ENCODE measurements around the gene ANKRD28.

- no peak for TF ChIP-seq RNF2 (IDR thresholded peaks at IDR 0.05)
- no peak for TF ChIP-seq ZNF217 (CRISPR knock-in tag; IDR thresholded peaks at IDR 0.05)
- TF ChIP-seq, protein P1, sequence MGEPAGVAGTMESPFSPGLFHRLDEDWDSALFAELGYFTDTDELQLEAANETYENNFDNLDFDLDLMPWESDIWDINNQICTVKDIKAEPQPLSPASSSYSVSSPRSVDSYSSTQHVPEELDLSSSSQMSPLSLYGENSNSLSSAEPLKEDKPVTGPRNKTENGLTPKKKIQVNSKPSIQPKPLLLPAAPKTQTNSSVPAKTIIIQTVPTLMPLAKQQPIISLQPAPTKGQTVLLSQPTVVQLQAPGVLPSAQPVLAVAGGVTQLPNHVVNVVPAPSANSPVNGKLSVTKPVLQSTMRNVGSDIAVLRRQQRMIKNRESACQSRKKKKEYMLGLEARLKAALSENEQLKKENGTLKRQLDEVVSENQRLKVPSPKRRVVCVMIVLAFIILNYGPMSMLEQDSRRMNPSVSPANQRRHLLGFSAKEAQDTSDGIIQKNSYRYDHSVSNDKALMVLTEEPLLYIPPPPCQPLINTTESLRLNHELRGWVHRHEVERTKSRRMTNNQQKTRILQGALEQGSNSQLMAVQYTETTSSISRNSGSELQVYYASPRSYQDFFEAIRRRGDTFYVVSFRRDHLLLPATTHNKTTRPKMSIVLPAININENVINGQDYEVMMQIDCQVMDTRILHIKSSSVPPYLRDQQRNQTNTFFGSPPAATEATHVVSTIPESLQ (CRISPR knock-in tag; IDR thresholded peaks at IDR 0.05) = no peak
- TF ChIP-seq, protein P2, sequence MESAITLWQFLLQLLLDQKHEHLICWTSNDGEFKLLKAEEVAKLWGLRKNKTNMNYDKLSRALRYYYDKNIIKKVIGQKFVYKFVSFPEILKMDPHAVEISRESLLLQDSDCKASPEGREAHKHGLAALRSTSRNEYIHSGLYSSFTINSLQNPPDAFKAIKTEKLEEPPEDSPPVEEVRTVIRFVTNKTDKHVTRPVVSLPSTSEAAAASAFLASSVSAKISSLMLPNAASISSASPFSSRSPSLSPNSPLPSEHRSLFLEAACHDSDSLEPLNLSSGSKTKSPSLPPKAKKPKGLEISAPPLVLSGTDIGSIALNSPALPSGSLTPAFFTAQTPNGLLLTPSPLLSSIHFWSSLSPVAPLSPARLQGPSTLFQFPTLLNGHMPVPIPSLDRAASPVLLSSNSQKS (CRISPR knock-in tag; IDR thresholded peaks at IDR 0.05) = no peak
- no peak for TF ChIP-seq SIX5 (IDR thresholded peaks at IDR 0.05; ENCODE audit: borderline replicate concordance in 1 of 2, insufficient read depth in 1 of 2, low read depth in 1 of 2, low read length in 2 of 2)
- TF ChIP-seq HIVEP1 (CRISPR knock-in tag; IDR thresholded peaks at IDR 0.05) = no peak
- TF ChIP-seq PREB (CRISPR knock-in tag; IDR thresholded peaks at IDR 0.05) = no peak
- TF ChIP-seq YBX1 (IDR thresholded peaks at IDR 0.05) = no peak
- TF ChIP-seq BRF1 (IDR thresholded peaks at IDR 0.05; ENCODE audit: borderline replicate concordance, extremely low read depth, insufficient read length) = no peak
- TF ChIP-seq, protein P3, sequence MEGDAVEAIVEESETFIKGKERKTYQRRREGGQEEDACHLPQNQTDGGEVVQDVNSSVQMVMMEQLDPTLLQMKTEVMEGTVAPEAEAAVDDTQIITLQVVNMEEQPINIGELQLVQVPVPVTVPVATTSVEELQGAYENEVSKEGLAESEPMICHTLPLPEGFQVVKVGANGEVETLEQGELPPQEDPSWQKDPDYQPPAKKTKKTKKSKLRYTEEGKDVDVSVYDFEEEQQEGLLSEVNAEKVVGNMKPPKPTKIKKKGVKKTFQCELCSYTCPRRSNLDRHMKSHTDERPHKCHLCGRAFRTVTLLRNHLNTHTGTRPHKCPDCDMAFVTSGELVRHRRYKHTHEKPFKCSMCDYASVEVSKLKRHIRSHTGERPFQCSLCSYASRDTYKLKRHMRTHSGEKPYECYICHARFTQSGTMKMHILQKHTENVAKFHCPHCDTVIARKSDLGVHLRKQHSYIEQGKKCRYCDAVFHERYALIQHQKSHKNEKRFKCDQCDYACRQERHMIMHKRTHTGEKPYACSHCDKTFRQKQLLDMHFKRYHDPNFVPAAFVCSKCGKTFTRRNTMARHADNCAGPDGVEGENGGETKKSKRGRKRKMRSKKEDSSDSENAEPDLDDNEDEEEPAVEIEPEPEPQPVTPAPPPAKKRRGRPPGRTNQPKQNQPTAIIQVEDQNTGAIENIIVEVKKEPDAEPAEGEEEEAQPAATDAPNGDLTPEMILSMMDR (IDR thresholded peaks at IDR 0.05 in 2 of 3, conservative IDR thresholded peaks at IDR 0.05 in 1 of 3; ENCODE audit: insufficient read depth in 2 of 3, low read depth in 1 of 3, low read length in 3 of 3) = no peak
These were observed 41.8 kb upstream of the ANKRD28 start for GRCh38 chr3:15839568-15839967.

Measured in K562 (cell line).